A549 treated with Mapracorat at 1 μM for 4 hours (cell line): ENCODE results near the gene TBCA. TPM values are rescaled to one million over a fixed set of nuclear protein-coding genes. Genes with fewer than 3 reads are reported as not detected.

Experiments
- total RNA-seq: library from RNA; stranded (reverse); fragments of 200-300 nt; extraction: Qiagen RNA extraction; gene quantifications from 5 replicates; pipeline ENCODE4 v1.2.3, GENCODE V29; 2022

TBCA gene, protein sequence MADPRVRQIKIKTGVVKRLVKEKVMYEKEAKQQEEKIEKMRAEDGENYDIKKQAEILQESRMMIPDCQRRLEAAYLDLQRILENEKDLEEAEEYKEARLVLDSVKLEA
- total RNA-seq, result 272 to 312 TPM (median 274 TPM) in 5 replicates

DNA sequence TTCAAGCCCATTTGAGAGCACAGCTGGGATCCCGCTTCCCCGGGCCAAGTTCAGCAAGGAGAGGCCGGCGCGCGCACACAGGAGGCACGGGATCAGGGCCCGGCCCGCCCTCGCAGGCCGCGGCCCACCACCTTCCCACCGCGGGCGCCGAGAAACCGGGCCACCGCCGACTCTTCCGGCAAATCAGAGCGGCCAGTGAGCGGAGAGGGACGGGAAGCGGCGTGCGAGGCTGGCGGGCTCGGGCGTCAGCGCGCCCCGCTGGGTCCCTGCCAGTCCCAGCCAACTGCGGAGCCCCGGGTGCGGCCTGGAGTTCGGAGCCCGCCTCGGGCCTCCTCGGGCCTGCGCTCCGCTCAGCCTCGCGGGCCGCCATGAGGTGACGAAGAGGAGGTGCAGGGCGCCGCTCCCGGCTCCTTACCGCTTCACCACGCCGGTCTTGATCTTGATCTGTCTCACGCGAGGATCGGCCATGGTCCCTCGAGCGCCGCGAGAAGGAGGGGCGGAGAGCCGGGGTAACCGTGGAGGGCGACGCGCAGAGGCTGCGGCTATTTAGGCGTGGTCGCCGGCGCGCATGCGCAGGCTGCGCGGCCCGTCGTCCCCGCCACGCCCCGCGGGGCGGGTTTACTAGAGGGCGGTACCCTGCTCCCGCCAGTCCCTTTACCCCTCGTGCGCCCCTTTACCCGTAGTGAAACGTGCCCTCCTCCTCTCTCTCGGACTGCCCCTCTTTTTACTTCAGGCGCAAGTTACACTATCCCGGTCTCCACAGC lies at the start of gene TBCA:
Gene TBCA (minus strand): TSS at position 550 of the 764 bp plus-strand sequence. CDS start 82 bp downstream, at position 468.

Other genes with a start within 250 kb of the TBCA start
- gene OTP, start 137.6 kb downstream of the TBCA start, total RNA-seq, result 0.05 to 0.13 TPM (median 0.08 TPM) in 5 replicates